GM21825 (cell line): ENCODE measurements around the gene KRTAP4-3.
"Not testable (repeated sequence)": the region's sequence is repeated elsewhere in the genome, so short reads cannot be mapped to it uniquely, and the experiment has no call there.

Experiments
- ATAC-seq: cut with Tn5 transposase; IDR thresholded peaks from one replicate; pipeline ENCODE4 v1.9.1; 2021; ENCODE audit warnings: mild to moderate bottlenecking, moderate library complexity; ENCODE audit not compliant: unreplicated experiment

Gene KRTAP4-3

DNA sequence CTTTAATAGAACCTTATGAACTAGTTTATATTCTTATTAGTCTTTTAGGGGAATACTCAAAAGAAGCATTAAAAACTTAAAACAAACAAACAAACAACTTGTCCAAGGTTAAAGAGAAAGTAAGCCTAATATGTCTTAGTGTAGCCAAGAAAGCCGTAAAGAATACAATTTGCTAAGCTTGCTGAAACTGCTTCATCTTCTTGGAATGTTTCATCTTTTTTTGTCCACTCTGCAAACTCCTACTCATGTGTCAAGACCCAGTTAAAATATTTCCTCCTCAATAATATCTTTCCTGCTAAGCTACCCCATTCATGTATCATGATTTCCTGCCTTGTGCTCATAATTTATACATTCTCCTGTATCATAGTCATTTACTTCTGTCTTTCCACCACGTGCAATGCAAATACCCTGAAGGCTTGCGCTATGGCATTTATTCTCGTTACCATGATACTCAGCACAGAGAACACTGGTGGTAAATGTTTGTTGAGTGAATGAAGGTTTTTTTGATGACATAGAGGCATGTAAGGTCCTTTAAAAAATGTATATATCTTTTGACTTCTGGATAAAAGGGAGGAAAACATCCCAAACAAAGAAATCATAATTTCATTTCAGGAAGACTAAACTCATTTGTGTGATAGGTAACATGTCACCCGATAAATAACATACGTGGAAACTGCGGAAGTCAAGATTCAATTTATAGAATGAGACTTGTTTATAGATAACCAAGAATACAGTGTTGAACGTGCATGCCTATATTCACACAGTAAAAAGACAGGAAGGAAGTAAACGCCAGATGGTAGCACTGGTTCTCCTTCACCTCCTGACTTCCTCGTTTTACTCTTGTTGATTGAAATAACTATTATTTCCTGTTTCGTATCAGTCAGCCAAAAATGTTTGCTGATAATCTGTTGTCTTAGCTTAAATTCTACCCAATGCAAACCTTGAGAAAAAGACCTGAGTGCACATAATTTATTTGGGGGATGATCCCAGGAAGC lies 48.0 kb downstream of the KRTAP4-3 start:
- not testable (repeated sequence) for ATAC-seq

DNA sequence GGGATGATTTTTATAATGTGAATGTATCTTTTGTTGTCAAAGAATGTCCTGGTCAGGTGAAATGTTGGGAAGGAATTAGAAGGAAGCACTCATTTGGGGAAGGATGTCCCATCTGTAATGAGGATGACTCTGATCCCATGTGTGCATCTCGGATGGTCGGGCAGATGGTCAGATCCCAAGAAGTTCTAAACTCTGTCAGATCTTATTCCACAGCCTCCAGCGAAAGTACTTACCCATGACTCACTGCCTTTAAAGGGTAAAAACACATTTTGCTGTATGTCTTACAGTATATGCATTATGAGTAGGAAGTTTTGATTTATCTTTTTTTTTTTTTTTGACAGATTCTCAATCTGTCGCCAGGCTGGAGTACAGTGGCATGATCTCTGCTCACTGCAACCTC lies 49.3 kb downstream of the KRTAP4-3 start:
- no peak for ATAC-seq

DNA sequence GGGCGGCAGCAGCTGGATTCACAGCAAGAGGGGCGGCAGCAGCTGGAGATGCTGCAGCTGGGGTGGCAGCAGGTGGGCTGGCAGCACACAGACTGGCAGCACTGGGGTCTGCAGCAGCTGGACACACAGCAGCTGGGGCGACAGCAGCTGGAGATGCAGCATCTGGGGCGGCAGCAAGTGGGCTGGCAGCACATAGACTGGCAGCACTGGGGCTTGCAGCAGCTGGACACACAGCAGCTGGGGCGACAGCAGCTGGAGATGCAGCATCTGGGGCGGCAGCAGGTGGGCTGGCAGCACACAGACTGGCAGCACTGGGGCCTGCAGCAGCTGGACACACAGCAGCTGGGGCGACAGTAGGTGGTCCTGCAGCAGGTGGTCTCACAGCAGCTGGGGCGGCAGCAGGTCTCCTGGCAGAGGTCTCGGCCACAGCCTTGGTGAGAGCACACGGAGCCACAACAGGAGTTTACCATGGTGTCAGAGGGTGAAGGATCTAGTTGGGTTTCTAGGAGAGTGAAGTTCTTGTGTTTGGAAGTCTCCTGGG lies 50.1 kb downstream of the KRTAP4-3 start, which contains the start of gene KRTAP4-11:
Gene KRTAP4-11 (minus strand): TSS at position 528 of the 541 bp plus-strand sequence. CDS start 58 bp downstream, at position 470.
- ATAC-seq, result not testable (repeated sequence)
